ENCODE measurements around the gene TMEM139.

The TMEM139 gene

DNA sequence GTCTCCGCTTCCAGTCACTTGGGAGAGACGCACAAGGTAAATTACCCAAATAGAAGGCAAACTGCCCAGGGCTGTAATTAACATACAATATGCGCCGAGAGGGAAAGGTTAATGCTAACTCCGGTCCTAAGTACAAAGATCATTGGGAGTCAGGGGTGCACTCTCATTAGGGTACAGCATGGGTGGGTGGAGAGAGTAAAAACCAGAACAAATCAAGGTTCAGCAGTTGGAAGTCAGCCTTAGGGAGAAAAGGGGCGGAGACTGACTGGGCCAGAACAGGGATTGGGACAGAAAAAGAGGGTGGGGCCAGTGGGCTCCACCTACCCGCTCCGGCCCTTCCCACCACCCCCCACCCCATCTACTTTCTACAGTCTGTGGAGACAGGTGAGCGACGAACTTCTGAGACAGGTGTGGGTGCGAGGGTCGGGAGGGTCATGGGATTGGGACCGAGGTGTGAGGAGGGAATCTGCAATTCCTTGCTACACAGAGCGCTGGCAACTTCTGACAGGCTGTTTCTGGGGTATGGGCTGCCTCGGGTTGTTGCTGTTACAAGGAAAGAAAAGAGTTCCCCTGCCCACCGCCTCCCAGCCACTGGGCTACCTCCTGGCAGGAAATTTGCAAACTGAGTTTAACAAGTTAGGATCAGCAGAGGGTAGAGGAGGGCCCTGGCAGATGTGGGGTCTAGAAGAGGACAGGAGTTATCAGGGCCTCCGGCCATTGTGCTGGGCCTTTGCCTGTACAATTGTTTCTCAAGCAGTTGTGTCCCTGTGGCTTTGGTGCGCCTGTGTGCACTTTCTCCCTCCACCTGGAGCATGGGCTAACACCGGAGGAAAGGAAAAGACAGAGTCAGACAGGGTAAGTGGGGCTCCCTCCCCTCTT, at the start of gene TMEM139:
TMEM139 (plus strand) TSS at position 368 of the 879 bp plus-strand sequence. CDS start 1,000 bp downstream, outside the sequence.
- peak; percentile 65 for DNase-seq

DNA sequence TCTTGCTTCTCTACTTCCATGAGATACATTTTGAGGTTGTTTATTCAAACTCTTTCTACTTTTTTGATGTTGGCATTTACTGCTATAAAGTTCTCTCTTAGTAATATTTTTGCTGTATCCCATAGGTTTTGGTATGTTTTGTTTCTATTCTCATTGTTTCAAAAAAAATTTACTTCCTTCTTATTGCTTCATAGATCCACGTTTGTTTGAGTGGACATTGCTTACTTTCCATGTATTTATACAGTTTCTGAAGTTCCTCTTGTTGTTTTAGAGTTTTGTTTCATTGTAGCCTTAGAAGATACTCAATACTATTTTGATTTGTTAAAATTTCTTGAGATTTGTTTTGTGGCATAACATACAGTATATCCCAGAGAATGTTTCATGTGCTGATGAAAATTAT, 49.2 kb upstream of the TMEM139 start:
- no peak for DNase-seq

DNA sequence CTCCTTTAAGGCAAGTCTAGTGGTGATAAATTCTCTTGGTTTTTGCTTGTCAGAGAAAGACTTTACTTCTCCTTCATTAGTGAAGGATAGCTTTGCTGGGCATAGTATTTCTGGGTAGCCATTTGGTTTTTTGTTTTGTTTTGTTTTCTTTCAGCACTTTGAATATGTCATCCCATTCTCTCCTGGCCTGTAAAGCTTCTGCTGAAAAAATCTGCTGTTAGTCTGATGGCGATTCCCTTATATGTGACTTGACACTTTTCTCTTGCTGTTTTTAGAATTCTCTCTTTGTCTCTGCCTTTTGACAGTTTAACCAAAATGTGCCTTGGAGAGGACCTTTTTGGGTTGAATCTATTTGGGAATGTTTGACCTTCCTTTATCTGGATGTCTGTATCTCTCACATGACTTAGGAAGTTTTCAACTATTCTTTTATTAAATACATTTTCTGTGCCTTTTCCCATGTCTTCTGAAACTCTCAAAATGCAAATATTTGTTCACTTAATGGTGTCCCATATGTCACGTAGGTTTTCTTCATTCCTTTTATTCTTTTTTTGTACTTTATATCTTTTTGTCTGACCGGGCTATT, 48.3 kb upstream of the TMEM139 start:
- no peak for DNase-seq

GRCh38 chr7:143237366-143237765, 47.4 kb upstream of the TMEM139 start:
- no peak for DNase-seq

- DNase-seq = no peak
These were observed 46.3 kb upstream of the TMEM139 start for GRCh38 chr7:143238289-143238980.

DNA sequence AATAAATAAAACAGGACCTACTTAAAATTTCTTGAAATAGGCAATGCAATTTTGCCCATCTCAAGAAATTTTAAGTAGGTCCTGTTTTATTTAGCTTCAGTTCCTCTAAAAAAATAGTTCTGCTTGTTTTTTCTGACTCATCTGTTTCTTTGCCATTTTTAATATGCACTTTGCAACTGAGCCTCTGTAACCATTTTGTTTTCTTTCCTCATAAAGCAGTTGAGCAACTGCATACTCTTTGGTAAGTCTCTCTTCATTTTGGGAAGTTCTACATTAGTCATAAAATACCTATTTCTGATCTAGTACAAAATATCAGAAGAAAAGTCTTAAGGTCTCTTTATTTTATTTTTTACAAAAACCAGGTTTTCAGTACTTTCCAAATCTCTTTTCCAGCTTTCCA, 44.9 kb upstream of the TMEM139 start:
- no peak for DNase-seq

- DNase-seq = peak; percentile 21
These were observed 44.2 kb upstream of the TMEM139 start for GRCh38 chr7:143240291-143241168.

- no peak for DNase-seq
These were observed 42.5 kb upstream of the TMEM139 start for GRCh38 chr7:143242306-143242705.

- DNase-seq = no peak
These were observed 41.6 kb upstream of the TMEM139 start for GRCh38 chr7:143243111-143243510.

- no peak for DNase-seq
These were observed 41.1 kb upstream of the TMEM139 start for GRCh38 chr7:143243614-143244013.

DNA sequence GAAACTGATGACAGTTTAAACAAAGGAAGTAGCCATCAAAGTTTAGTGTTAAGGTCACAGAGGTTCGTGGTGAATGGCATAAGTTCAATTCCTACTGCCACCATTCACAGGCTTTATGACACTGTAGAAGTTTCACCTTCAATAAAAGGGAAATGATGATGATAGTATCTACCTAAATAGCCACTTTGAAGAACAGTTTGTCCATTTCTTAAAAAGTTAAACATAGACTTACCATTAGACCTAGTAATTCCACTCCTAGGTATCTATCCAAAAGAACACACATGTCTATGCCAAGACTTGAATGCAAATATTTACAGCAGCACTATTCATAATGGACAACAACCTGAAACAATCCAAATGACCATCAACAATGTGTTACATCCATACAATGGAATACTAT, 40.4 kb upstream of the TMEM139 start:
- DNase-seq = no peak

GRCh38 chr7:143245123-143245522, 39.6 kb upstream of the TMEM139 start:
- no peak for DNase-seq

DNA sequence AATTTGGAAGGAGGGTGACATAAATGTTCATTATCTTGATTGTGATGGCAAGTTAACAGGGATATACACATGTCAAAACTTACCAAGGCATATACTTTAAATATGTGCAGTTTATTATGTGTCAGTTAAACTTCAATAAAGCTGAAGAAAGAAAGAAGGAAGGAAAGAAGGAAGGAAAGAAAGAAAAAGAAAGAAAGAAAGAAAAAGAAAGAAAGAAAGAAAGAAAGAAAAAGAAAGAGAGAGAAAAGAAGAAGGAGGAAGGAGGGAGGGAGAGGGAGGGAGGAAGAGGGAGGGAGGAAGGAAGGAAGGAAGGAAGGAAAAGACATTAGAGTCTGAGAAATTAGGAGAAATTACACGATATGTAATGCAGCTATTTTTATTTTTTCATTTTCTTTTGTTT, 37.4 kb upstream of the TMEM139 start:
- DNase-seq = no peak

GRCh38 chr7:143248761-143249354, 35.9 kb upstream of the TMEM139 start:
- DNase-seq = no peak

DNA sequence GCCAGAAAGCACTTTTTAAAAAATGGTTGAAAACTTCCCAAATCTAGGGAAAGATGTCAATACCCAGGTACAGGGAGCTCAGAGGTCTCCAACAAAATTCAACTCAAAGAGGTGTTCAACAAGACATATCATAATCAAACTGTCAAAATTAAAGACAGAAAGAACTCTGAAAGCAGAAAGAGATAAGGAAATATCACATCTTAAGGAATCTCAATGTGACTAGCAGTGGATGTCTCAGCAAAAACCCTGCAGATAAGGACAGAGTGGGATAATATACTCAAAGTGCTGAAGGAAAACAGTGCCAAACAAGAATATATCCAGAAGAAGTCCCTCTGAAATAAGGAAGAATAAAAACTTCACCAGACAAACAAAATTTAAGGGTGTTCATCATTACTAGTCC, 34.6 kb upstream of the TMEM139 start:
- no peak for DNase-seq

GRCh38 chr7:143250822-143251221, 33.9 kb upstream of the TMEM139 start:
- DNase-seq = no peak

DNA sequence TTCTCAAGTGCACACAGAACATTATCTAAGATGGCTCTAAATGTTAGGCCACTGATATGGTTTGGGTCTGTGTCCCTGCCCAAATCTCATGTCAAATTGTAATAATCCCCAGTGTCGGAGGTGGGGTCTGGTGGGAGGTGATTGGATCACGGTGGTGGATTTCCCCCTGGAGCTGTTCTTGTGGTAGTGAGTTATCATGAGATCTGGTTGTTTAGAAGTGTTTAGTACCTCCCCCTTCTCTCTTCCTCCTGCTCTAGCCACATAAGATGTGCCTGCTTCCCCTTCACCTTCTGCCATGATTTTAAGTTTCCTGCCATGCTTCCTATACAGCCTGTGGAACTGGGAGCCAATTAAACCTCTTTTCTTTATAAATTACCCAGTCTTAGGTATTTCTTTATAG, 32.8 kb upstream of the TMEM139 start:
- no peak for DNase-seq

- no peak for DNase-seq
These were observed 29.2 kb upstream of the TMEM139 start for GRCh38 chr7:143255564-143255963.

DNA sequence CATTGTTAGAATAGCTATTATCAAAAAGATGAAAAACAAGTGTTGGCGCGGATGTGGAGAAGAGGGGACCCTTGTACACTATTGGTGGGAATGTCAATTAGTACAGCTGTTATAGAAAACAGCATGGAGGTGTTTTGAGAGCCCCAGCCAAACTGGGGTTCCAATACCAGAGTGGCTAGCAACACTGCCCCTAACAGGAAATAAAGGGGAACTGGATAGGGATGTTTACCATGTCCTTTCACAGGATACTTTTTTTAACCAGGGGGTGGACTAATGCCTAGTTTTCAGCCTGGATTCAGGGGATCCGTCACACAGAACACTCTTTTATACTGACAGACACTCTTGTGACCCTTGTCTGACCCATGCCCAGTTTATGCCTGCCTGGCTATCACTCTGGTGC, 28.4 kb upstream of the TMEM139 start:
- no peak for DNase-seq

- no peak for DNase-seq
These were observed 27.8 kb upstream of the TMEM139 start for GRCh38 chr7:143256932-143257331.

- no peak for DNase-seq
These were observed 27.3 kb upstream of the TMEM139 start for GRCh38 chr7:143257501-143257900.

- DNase-seq = no peak
These were observed 25.9 kb upstream of the TMEM139 start for GRCh38 chr7:143258831-143259230.

Data from NCI-H1436 (cell line).